NB4 (cell line): ENCODE results near the gene PUDP.

ENCODE experiments used
- MYC ChIP-seq: IDR thresholded peaks from 2 replicates; pipeline ENCODE4 v1.6.1; 2011; ENCODE audit warnings: low read depth, low read length
- POLR2A ChIP-seq: IDR thresholded peaks from 2 replicates; pipeline ENCODE4 v1.6.1; 2011; ENCODE audit warnings: mild to moderate bottlenecking; ENCODE audit not compliant: insufficient read length; ENCODE audit errors: extremely low read depth
- TF ChIP-seq, protein P1 (sequence below): IDR thresholded peaks from one replicate; pipeline ENCODE4 v1.5.1; 2012; ENCODE audit warnings: low read depth, low read length

DNA sequence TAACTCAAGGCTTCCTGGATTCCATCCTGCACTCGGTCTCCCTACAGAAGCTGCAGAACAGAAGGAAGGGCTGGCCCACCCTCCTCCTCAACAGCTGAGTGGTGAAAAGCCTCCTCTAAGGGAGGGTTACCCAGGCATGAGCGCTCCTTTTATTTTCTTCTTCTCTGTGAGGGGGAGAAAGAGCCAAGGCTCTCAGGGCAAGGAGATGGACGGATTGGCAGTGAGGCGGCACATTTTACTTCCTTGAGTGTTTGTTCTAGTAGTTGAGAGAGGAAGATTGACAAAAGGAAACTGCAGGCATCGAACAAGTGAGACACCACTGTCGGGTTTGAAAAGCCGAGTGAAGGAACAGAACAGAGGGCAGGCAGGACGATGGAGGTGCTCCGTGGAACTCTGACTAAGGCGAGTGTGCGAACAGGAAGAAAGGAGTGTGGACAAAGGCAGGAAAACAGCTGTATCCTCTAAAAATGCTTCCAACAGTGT lies 38.9 kb downstream of the PUDP start:
- TF ChIP-seq, protein P1, sequence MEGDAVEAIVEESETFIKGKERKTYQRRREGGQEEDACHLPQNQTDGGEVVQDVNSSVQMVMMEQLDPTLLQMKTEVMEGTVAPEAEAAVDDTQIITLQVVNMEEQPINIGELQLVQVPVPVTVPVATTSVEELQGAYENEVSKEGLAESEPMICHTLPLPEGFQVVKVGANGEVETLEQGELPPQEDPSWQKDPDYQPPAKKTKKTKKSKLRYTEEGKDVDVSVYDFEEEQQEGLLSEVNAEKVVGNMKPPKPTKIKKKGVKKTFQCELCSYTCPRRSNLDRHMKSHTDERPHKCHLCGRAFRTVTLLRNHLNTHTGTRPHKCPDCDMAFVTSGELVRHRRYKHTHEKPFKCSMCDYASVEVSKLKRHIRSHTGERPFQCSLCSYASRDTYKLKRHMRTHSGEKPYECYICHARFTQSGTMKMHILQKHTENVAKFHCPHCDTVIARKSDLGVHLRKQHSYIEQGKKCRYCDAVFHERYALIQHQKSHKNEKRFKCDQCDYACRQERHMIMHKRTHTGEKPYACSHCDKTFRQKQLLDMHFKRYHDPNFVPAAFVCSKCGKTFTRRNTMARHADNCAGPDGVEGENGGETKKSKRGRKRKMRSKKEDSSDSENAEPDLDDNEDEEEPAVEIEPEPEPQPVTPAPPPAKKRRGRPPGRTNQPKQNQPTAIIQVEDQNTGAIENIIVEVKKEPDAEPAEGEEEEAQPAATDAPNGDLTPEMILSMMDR: no peak
- TF ChIP-seq POLR2A: no peak
- TF ChIP-seq MYC: no peak
